ENCODE results near the gene SPATC1L. TPM values are rescaled to one million over a fixed set of nuclear protein-coding genes. Genes with fewer than 3 reads are reported as not detected.
"Not testable (repeated sequence)": the region's sequence is repeated elsewhere in the genome, so short reads cannot be mapped to it uniquely, and the experiment has no call there.

Gene SPATC1L
- total and polyA plus RNA-seq, 4 experiments from 2014 or later = 6.0 to 6.9 (median 6.6) TPM

- DNase-seq = peak in 1 of 5 donors; percentile 24
- H3K36me3 Mint-ChIP-seq = no peaks in the 10 kb centered on the region
- H3K4me1 ChIP-seq (ENCODE audit: insufficient read depth, low read length) = peaks cover 5% of the 10 kb centered on the region
- H3K36me3 ChIP-seq (ENCODE audit: insufficient read depth, low read length) = no peaks in the 10 kb centered on the region
- ChIA-PET POLR2A (ENCODE audit: partially characterized antibody) (no interaction called here), CTCF (ENCODE audit: partially characterized antibody) (no interaction called here)
- H3K4me1 Mint-ChIP-seq = peaks cover 4 to 8% (median 5%) of the 10 kb centered on the region in 4 donors
- peak overlapping the region in 1 of 7 donors; percentile 2 for H3K27ac Mint-ChIP-seq
- no peak overlapping the region for H3K4me3 Mint-ChIP-seq
- no peak overlapping the region for H3K27ac ChIP-seq (ENCODE audit: low read depth, low read length)
- intact Hi-C loops (cut with micrococcal nuclease) = no loop called here
- H3K27me3 Mint-ChIP-seq = no peaks in the 10 kb centered on the region
- no peak overlapping the region for H3K4me3 ChIP-seq (ENCODE audit: low read length in 2 of 2)
- H3K27me3 ChIP-seq (ENCODE audit: insufficient read depth, low read length) = no peaks in the 10 kb centered on the region
- no peaks in the 10 kb centered on the region for H3K9me3 Mint-ChIP-seq
- H3K9me3 ChIP-seq (ENCODE audit: control insufficient read depth in 1 of 2, low read length in 2 of 2) = no peaks in the 10 kb centered on the region
These were observed 39.0 kb downstream of the SPATC1L start for GRCh38 chr21:46145159-46145839.

GRCh38 chr21:46144464-46145070 is 39.7 kb downstream of the SPATC1L start:
- Mint-ChIP-seq H3K4me1 (peaks cover 4 to 8% (median 5%) of the 10 kb centered on the region in 4 donors), H3K9me3 (no peaks in the 10 kb centered on the region), H3K27me3 (no peaks in the 10 kb centered on the region), H3K36me3 (no peaks in the 10 kb centered on the region), H3K4me3 (peak overlapping the region in 3 of 8 donors; percentile 15 to 49 (median 38)), H3K27ac (peak overlapping the region in 4 of 7 donors; percentile 2 to 85 (median 60))
- Histone ChIP-seq H3K4me3 (ENCODE audit: low read length in 2 of 2) (no peak overlapping the region), H3K27ac (ENCODE audit: low read depth, low read length) (no peak overlapping the region), H3K36me3 (ENCODE audit: insufficient read depth, low read length) (no peaks in the 10 kb centered on the region), H3K9me3 (ENCODE audit: control insufficient read depth in 1 of 2, low read length in 2 of 2) (no peaks in the 10 kb centered on the region), H3K27me3 (ENCODE audit: insufficient read depth, low read length) (no peaks in the 10 kb centered on the region), H3K4me1 (ENCODE audit: insufficient read depth, low read length) (peaks cover 5% of the 10 kb centered on the region)
- ChIA-PET POLR2A (ENCODE audit: partially characterized antibody) (interaction anchor here (1.3 to 2.0 kb wide), 4 partner anchors 9 to 356 kb away, joined by 4 to 5 read pairs (median 4); a partner anchor contains a TSS), CTCF (ENCODE audit: partially characterized antibody) (interaction anchor here (1.0 to 2.4 kb wide), 9 partner anchors 10 to 257 kb away, joined by 3 to 19 read pairs (median 5); partner anchors contain the start of genes FTCD, MCM3AP and YBEY)
- no peak for DNase-seq
- intact Hi-C loops (cut with micrococcal nuclease) = no loop called here

GRCh38 chr21:46142582-46143473 is 41.4 kb downstream of the SPATC1L start:
- intact Hi-C loops (cut with micrococcal nuclease) = loop anchor here (1.0 to 2.0 kb wide), 4 partner anchors 42 to 181 kb away; partner anchors contain the start of genes PCNT, SPATC1L and YBEY
- H3K36me3 Mint-ChIP-seq = no peaks in the 10 kb centered on the region
- peak in 3 of 5 donors; percentile 22 to 36 (median 25) for DNase-seq
- POLR2A ChIA-PET (ENCODE audit: partially characterized antibody) = interaction anchor here (0.7 to 2.0 kb wide), 9 partner anchors 10 to 501 kb away, joined by 3 to 5 read pairs (median 4); partner anchors contain the start of genes LSS and YBEY
- peaks cover 0 to 2% of the 10 kb centered on the region in 2 donors for H3K27me3 Mint-ChIP-seq
- H3K9me3 ChIP-seq (ENCODE audit: control insufficient read depth in 1 of 2, low read length in 2 of 2) = no peaks in the 10 kb centered on the region
- H3K27me3 ChIP-seq (ENCODE audit: insufficient read depth, low read length) = no peaks in the 10 kb centered on the region
- no peaks in the 10 kb centered on the region for H3K9me3 Mint-ChIP-seq
- H3K4me3 Mint-ChIP-seq = peak overlapping the region in 1 of 8 donors; percentile 54
- peak overlapping the region in 2 of 7 donors; percentile 19 to 85 for H3K27ac Mint-ChIP-seq
- H3K4me3 ChIP-seq (ENCODE audit: low read length in 2 of 2) = no peak overlapping the region
- no peak overlapping the region for H3K27ac ChIP-seq (ENCODE audit: low read depth, low read length)
- H3K36me3 ChIP-seq (ENCODE audit: insufficient read depth, low read length) = no peaks in the 10 kb centered on the region
- CTCF ChIA-PET (ENCODE audit: partially characterized antibody) = interaction anchor here (0.6 to 2.4 kb wide), 30 partner anchors 11 to 519 kb away, joined by 3 to 19 read pairs (median 4); partner anchors contain the start of genes FTCD, MCM3AP, PRMT2 and YBEY
- H3K4me1 ChIP-seq (ENCODE audit: insufficient read depth, low read length) = peaks cover 5% of the 10 kb centered on the region
- H3K4me1 Mint-ChIP-seq = peaks cover 4 to 8% (median 5%) of the 10 kb centered on the region in 4 donors

- Histone ChIP-seq H3K27ac (ENCODE audit: low read depth, low read length) (no peak overlapping the region), H3K9me3 (ENCODE audit: control insufficient read depth in 1 of 2, low read length in 2 of 2) (no peaks in the 10 kb centered on the region), H3K27me3 (ENCODE audit: insufficient read depth, low read length) (no peaks in the 10 kb centered on the region), H3K36me3 (ENCODE audit: insufficient read depth, low read length) (no peaks in the 10 kb centered on the region), H3K4me3 (ENCODE audit: low read length in 2 of 2) (no peak overlapping the region), H3K4me1 (ENCODE audit: insufficient read depth, low read length) (peaks cover 5% of the 10 kb centered on the region)
- CTCF ChIA-PET (ENCODE audit: partially characterized antibody) = interaction anchor here (1.4 to 2.4 kb wide), 6 partner anchors 12 to 184 kb away, joined by 3 to 19 read pairs (median 8); partner anchors contain the start of genes FTCD, MCM3AP and YBEY
- H3K4me3 Mint-ChIP-seq = no peak overlapping the region
- peak in 1 of 5 donors; percentile 20 for DNase-seq
- H3K36me3 Mint-ChIP-seq = no peaks in the 10 kb centered on the region
- H3K9me3 Mint-ChIP-seq = no peaks in the 10 kb centered on the region
- no peak overlapping the region for H3K27ac Mint-ChIP-seq
- POLR2A ChIA-PET (ENCODE audit: partially characterized antibody) = interaction anchor here (0.7 kb wide), 1 partner anchor 502 kb away, joined by 4 read pairs; no protein-coding TSS in a partner anchor
- H3K4me1 Mint-ChIP-seq = peaks cover 4 to 8% (median 5%) of the 10 kb centered on the region in 4 donors
- intact Hi-C loops (cut with micrococcal nuclease) = loop anchor here (2.0 kb wide), 1 partner anchor 43 kb away; the partner anchor contains the start of gene SPATC1L
- H3K27me3 Mint-ChIP-seq = peaks cover 0 to 2% of the 10 kb centered on the region in 2 donors
These were observed 42.3 kb downstream of the SPATC1L start for GRCh38 chr21:46141767-46142581.

GRCh38 chr21:46140352-46141003 is 43.8 kb downstream of the SPATC1L start:
- intact Hi-C loops (cut with micrococcal nuclease); H3K36me3 Mint-ChIP-seq; H3K4me3 ChIP-seq (ENCODE audit: low read length in 2 of 2); CTCF ChIA-PET (ENCODE audit: partially characterized antibody); H3K27me3 Mint-ChIP-seq; H3K27ac Mint-ChIP-seq; H3K36me3 ChIP-seq (ENCODE audit: insufficient read depth, low read length); H3K27me3 ChIP-seq (ENCODE audit: insufficient read depth, low read length); H3K4me1 Mint-ChIP-seq; H3K4me1 ChIP-seq (ENCODE audit: insufficient read depth, low read length); H3K9me3 Mint-ChIP-seq; POLR2A ChIA-PET (ENCODE audit: partially characterized antibody); H3K9me3 ChIP-seq (ENCODE audit: control insufficient read depth in 1 of 2, low read length in 2 of 2); H3K27ac ChIP-seq (ENCODE audit: low read depth, low read length): not testable (repeated sequence)
- H3K4me3 Mint-ChIP-seq = peak overlapping the region in 1 of 8 donors; percentile 3
- DNase-seq = peak in 1 of 5 donors; percentile 7

- no peak overlapping the region for H3K4me3 Mint-ChIP-seq
- intact Hi-C loops (cut with micrococcal nuclease) = no loop called here
- Histone ChIP-seq H3K27me3 (ENCODE audit: insufficient read depth, low read length) (no peaks in the 10 kb centered on the region), H3K36me3 (ENCODE audit: insufficient read depth, low read length) (no peaks in the 10 kb centered on the region), H3K9me3 (ENCODE audit: control insufficient read depth in 1 of 2, low read length in 2 of 2) (no peaks in the 10 kb centered on the region), H3K4me3 (ENCODE audit: low read length in 2 of 2) (no peak overlapping the region), H3K4me1 (ENCODE audit: insufficient read depth, low read length) (peaks cover 5% of the 10 kb centered on the region), H3K27ac (ENCODE audit: low read depth, low read length) (no peak overlapping the region)
- DNase-seq = peak in 1 of 5 donors; percentile 5
- H3K27me3 Mint-ChIP-seq = peaks cover 0 to 8% of the 10 kb centered on the region in 2 donors
- no peak overlapping the region for H3K27ac Mint-ChIP-seq
- CTCF ChIA-PET (ENCODE audit: partially characterized antibody) = no interaction called here
- peaks cover 3 to 8% (median 4%) of the 10 kb centered on the region in 4 donors for H3K4me1 Mint-ChIP-seq
- POLR2A ChIA-PET (ENCODE audit: partially characterized antibody) = no interaction called here
- no peaks in the 10 kb centered on the region for H3K36me3 Mint-ChIP-seq
- no peaks in the 10 kb centered on the region for H3K9me3 Mint-ChIP-seq
These were observed 44.6 kb downstream of the SPATC1L start for GRCh38 chr21:46139686-46140085.
